ENCODE measurements around the gene AQP7. TPM values are rescaled to one million over a fixed set of nuclear protein-coding genes. Genes with fewer than 3 reads are reported as not detected.

The AQP7 gene
- total and polyA plus RNA-seq, 10 donors, result 0.26 to 3.2 (median 1.7) TPM

DNA sequence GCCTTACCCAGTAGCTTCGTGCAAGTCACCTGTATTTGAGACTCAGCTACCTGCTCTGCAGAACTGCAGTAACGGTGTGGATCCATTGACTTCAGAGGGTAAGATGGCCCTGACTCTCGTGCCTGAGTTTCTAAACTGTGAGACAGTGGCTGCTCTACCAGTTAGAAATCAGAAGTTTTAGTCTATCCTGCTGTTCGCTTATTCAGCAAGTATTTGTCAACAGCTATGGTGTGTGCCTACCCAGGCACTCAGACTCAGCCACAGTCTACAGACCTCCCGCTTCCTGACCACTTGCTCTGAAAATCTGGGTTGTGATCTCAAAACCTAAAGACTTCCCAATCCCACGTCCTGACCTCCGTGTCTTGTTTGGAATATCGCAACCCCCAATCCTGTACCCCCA lies 31.5 kb upstream of the AQP7 start:
- Histone ChIP-seq H3K27ac (no peak overlapping the region), H3K27me3 (replicated peaks in 1 of 7) (no peaks in the 10 kb centered on the region), H3K4me1 (peaks cover 0 to 37% (median 15%) of the 10 kb centered on the region in 6 donors), H3K36me3 (no peaks in the 10 kb centered on the region), H3K4me3 (no peak overlapping the region), H3K9me3 (no peaks in the 10 kb centered on the region)
- 78 to 93% (median 90%) methylated on average over 7 to 8 of the region's 8 CpGs for WGBS, 5 donors
- intact Hi-C loops (cut with DNase I; ENCODE audit: low total_unique reads), result no loop called here
- no peak for TF ChIP-seq POLR2AphosphoS5 (IDR thresholded peaks at IDR 0.05)
- no peak for DNase-seq

DNA sequence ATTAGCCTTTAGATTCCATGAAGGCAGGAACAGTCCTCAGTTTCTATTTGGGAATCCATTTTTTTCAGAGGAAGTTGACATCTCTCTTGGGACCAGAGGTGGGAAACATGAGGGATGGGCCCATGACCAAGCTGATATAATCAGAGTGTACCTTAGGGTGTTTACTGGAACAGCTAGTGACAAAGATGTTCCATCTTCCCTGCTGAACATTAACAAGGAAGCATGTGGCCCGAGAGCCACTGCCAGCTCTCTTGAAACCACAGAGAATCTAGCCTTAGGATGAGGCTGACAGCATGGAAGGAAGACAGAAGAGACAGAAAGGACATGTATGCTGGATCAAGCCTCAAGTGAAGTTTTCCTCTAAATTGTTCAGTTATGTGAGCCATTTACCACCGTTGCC lies 29.1 kb upstream of the AQP7 start:
- Histone ChIP-seq H3K4me1 (peaks cover 0 to 17% (median 6%) of the 10 kb centered on the region in 6 donors), H3K4me3 (no peak overlapping the region), H3K36me3 (no peaks in the 10 kb centered on the region), H3K27ac (no peak overlapping the region), H3K9me3 (no peaks in the 10 kb centered on the region), H3K27me3 (replicated peaks in 1 of 7) (no peaks in the 10 kb centered on the region)
- TF ChIP-seq POLR2A (IDR thresholded peaks at IDR 0.05), result no peak
- TF ChIP-seq POLR2AphosphoS5 (IDR thresholded peaks at IDR 0.05), result no peak
- TF ChIP-seq, protein P1, sequence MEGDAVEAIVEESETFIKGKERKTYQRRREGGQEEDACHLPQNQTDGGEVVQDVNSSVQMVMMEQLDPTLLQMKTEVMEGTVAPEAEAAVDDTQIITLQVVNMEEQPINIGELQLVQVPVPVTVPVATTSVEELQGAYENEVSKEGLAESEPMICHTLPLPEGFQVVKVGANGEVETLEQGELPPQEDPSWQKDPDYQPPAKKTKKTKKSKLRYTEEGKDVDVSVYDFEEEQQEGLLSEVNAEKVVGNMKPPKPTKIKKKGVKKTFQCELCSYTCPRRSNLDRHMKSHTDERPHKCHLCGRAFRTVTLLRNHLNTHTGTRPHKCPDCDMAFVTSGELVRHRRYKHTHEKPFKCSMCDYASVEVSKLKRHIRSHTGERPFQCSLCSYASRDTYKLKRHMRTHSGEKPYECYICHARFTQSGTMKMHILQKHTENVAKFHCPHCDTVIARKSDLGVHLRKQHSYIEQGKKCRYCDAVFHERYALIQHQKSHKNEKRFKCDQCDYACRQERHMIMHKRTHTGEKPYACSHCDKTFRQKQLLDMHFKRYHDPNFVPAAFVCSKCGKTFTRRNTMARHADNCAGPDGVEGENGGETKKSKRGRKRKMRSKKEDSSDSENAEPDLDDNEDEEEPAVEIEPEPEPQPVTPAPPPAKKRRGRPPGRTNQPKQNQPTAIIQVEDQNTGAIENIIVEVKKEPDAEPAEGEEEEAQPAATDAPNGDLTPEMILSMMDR (IDR thresholded peaks at IDR 0.05 in 8 of 11, conservative IDR thresholded peaks at IDR 0.05 in 3 of 11), result no peak
- WGBS, 5 donors, result 65 to 95% (median 79%) methylated on average over 2 of the region's 2 CpGs
- DNase-seq, result no peak
- intact Hi-C loops (cut with DNase I; ENCODE audit: low total_unique reads), result no loop called here

DNA sequence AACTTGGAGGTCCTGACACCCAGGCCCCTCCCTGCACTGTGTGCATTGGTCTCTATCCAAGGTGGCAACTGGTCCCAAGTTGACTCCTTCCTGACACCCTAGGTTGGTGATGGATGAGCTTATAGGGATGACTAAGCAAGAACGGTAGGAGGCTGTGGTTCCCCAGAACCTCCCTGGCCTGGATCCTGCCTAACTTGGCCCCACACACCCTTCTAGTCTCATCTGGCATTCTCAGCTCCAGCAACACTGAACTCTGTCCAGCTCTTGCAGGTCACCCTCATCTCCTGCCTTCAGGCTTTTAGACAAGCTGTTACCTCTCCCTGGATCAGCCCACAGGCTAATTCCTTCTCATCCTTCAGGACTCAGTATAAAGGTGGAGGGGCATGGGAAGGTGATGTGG lies 28.6 kb upstream of the AQP7 start:
- Histone ChIP-seq H3K9me3 (no peaks in the 10 kb centered on the region), H3K27ac (no peak overlapping the region), H3K27me3 (replicated peaks in 1 of 7) (no peaks in the 10 kb centered on the region), H3K4me3 (no peak overlapping the region), H3K4me1 (peaks cover 0 to 12% (median 2%) of the 10 kb centered on the region in 6 donors), H3K36me3 (no peaks in the 10 kb centered on the region)
- WGBS, 5 donors, result 9 to 41% (median 25%) methylated on average over 1 of the region's 1 CpG
- TF ChIP-seq POLR2AphosphoS5 (IDR thresholded peaks at IDR 0.05) (no peak), POLR2A (IDR thresholded peaks at IDR 0.05) (no peak)
- TF ChIP-seq, protein P1 (IDR thresholded peaks at IDR 0.05 in 8 of 11, conservative IDR thresholded peaks at IDR 0.05 in 3 of 11), result no peak
- DNase-seq, result no peak
- intact Hi-C loops (cut with DNase I; ENCODE audit: low total_unique reads), result no loop called here

DNA sequence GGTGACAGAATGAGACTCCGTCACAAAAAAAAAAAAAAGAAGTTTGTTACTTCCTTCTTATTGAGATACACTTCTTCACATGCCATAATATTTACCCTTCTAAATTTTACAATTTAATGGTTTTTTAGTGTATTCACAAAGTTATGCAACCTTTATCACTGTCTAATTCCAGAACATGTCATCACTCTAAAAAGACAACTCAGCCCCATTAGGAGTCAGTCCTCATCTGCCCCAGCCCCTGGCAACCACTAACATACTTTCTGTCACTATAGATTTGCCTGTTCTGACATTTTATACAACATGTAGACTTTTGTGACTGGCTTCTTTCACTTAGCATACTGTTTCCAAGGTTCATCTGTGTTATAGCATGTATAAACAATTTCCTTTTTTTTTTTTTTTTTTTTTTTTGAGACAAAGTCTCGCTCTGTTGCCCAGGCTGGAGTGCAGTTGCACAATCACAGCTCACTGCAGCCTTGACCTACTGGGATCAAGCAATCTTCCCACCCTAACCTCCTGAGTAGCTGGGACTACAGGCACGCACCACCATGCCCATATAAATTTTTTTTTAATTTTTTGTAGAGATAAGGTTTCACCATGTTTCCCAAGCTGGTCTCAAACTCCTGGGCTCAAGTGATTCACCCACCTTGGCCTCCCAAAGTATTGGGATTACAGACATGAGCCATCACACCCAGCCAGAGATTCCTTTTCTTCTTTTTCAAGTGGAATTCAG lies 27.1 kb upstream of the AQP7 start:
- Histone ChIP-seq H3K27me3 (replicated peaks in 1 of 7) (no peaks in the 10 kb centered on the region), H3K4me3 (no peak overlapping the region), H3K4me1 (peaks cover 0 to 4% (median 0%) of the 10 kb centered on the region in 6 donors), H3K27ac (no peak overlapping the region), H3K9me3 (no peaks in the 10 kb centered on the region), H3K36me3 (no peaks in the 10 kb centered on the region)
- TF ChIP-seq, protein P1 (IDR thresholded peaks at IDR 0.05 in 8 of 11, conservative IDR thresholded peaks at IDR 0.05 in 3 of 11), result no peak
- TF ChIP-seq POLR2AphosphoS5 (IDR thresholded peaks at IDR 0.05) (no peak), POLR2A (IDR thresholded peaks at IDR 0.05) (no peak)
- intact Hi-C loops (cut with DNase I; ENCODE audit: low total_unique reads), result no loop called here
- no peak for DNase-seq
- 54 to 81% (median 69%) methylated on average over 3 of the region's 3 CpGs for WGBS, 5 donors
